Cardiac septum (tissue), 1 donor: Measurements from ENCODE around the gene SF3B2. TPM values are rescaled to one million over a fixed set of nuclear protein-coding genes. Genes with fewer than 3 reads are reported as not detected.
"Not testable (repeated sequence)": the region's sequence is repeated elsewhere in the genome, so short reads cannot be mapped to it uniquely, and the experiment has no call there.

Experiments
- DNase-seq: peaks from one replicate; pipeline ENCODE4 v3.0.0-alpha.2; 2020; ENCODE audit warnings: low spot score
- intact Hi-C: fragments of 100-400 bp; cut with DNase I; formaldehyde crosslinking; loops from one replicate; pipeline ENCODE4 v1.14.0; 2022
- total RNA-seq: library from RNA; stranded (reverse); fragmentation: NEBNext Ultra II Directional; extraction: Animal tissue kit (Norgen Biotek cat#: 25700); gene quantifications from one replicate; pipeline ENCODE4 v1.2.1, GENCODE V29; 2021
- donor health status: DM: no; HTN: no; CAD: no.

SF3B2 gene
- total RNA-seq, 1 donor from 2014 or later: 85.8 TPM

DNA sequence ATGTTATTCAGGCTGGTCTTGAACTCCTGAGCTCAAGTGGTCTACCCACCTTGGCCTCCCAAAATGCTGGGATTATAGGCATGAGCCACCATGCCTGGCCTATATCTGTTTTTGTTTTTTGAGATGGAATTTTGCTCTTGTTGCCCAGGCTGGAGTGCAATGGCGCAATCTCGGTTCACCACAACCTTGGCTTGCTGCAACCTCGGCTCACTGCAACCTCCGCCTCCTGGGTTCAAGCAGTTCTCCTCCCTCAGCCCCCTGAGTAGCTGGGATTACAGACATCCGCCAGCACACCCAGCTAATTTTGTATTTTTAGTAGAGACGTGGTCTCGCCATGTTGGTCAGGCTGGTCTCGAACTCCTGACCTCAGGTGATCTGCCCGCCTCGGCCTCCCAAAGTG lies 47.6 kb downstream of the SF3B2 start:
- intact Hi-C loops, DNase-seq: not testable (repeated sequence)

DNA sequence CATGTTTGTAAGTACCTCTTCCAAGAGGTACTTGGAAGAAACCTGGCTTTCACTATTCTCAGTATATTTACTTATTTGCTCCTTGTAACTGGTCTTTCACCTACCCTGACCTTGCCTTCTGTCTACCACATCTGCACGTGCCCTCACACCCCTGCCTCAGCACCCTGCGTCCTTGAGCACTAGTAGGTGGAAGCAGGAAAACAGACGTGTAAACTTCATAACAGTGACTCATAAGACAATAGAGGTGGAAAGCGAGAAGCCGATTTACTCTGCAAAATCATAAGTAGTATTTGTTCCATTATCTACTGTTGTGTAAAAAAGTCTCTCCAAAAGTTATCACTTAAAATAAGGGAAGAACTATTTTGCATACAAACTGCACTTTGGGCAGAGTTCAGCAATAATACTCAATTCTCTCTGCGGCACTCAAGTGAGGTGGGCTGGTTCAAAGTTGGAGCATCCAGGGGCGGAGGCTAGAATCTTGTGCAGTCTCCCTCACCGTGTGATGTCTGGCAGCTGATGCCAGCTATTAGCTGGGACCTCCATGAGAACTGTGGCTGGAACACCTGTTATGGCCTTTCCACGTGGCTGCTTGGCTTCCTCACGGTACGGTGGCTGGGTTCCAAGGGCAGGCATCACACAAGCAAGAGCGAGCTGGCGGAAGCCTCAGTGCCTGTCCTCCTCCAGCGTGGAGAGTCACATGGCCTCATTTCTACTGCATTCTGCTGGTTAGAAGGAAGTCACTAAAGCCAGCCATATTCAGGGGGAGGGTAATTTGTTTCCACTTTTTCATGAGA lies 48.3 kb downstream of the SF3B2 start:
- intact Hi-C loops: no loop called here
- peak; percentile 89 for DNase-seq

DNA sequence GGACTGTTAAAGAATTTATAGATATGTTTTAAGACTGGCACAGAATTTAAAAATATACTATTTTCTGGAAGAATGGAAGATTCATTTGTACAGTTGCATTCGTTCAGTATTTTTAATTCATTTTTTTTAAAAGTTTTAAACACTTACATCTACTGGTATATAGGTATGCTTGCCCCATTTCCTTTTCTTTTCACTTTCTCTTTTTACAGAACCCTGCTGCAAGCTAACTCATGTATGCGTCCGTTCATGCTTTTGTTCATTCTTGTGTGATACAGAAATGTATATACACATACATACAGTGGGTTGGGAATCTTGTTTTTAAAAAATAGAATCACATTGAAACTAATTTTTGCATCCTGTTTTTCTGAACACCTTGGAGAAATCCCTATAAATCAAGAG lies 48.9 kb downstream of the SF3B2 start:
- intact Hi-C loops: no loop called here

DNA sequence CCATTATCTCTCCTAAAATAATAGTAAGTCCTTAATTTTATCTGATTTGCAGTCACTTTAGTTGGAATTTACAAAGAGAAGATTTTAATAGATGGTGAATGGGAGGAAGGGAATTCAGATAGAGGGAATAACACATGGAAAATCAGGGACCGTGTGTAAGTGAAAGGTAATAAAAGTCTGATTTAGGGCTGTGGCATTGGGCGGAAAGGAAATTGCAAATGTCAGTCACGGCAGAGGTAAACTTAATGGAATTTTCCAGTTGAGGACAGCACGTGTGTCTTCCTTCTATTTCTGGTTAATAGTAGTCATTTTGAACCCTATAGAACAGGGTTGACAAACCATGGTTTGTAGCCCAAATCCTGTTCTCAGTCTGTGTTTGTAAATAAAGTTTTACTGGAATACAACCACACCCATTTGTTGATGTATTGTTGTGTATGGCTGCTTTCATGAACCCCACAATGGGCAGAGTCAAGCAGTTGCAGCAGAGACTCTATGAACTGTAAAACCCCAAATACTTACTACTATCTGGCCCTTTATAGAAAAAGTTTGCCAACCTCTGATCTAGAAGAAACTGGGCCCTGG lies 52.0 kb downstream of the SF3B2 start:
- DNase-seq: no peak
- intact Hi-C loops: no loop called here

More for the DNA sequence above, 48.9 kb downstream of the SF3B2 start:
- no peak for DNase-seq

DNA sequence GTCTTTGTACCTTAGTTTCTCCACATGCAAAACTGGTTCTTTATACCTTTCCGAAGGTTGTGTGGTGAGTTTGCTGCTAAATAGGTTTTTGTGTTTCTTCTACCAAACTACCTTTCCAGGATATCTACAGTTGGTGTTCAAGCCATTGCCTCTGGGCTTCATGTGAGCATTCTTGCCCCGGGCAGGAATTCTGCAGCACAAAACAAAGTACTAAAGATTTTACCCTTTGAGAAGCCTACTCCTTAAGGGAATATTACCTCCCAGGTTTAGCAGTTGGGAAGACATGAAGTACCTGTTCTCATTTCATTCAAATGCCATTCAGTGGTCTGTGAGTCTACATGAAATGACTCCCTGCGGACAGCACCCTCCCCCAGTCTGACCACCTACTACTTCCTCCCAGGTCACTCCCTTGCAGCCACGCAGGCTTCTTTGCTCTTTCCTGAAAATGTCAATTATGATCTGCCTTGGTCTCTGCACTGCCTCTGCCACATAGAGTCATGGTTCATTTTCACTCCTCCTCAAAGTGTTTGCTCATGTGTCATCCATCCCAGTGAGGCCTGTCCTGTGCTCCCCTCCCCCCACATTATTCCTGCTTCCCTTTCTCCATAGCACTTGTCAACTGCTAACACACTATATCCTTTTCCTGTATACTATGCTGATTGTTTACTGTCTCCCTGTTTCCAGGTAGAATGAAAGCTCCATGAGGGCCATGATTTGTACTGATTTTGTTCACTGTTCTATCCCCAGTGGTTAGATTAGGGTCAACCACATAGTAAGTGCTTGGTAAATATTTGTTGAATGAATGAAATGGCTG lies 54.8 kb downstream of the SF3B2 start:
- intact Hi-C loops: no loop called here

DNA sequence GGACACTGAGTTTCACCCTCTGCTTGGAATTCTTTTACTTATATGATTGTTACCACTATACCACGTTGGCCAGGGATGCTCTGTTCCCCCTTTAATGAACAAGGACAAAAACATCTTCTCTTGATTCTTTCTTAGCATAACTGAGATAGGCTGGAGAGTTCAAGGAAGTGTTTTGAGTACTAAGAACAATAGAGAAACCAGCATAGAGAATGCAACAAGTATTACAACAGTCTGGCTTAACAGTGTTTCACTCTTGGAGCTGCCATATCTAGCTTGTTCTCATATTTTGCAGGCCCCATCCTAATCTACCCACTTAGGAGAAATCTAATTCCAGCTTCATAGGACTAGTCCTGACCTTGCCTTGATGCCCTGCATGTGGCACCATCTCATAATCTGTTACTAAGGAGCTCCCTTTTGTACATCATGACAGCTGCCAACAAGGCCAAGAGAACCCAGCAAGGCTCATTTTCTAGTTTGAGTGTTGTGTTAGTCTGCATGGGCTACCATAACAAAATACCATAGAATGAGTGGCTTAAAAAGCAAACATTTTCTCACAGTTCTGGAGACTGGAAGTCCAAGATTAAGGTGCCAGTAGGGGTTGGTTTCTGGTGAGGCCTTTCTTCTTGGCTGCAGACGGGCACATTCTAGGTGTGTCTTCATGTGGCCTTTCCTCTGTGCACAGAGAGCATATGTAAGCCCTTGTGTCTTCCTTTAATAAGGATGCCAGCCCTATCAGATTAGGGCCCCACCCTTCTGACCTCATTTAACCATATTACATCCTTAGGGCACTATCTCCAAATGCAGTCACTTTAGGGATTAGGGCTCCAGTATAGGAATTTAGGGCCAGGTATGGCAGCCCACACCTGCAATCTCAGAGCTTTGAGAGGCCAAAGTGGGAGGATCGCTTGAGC lies 55.7 kb downstream of the SF3B2 start:
- no peak for DNase-seq
- intact Hi-C loops: no loop called here

More for the DNA sequence above, 54.8 kb downstream of the SF3B2 start:
- no peak for DNase-seq

DNA sequence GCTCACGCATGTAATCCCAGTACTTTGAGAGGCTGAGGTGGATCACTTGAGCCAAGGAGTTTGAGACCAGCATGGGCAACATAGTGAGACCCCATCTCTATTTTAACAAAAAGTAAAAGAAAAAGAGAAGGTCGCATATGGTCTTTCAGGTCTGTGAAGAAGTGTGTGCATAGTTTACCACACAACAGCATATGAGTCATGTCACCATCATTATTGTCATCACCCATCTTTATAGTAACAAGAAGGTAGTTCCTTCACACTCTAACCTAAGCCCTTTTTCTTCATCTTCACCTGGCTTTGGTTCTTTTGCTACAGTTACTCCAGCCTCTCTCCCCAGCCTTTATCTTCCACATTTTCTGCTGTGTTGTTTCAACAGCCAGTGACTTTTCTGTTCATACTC lies 57.1 kb downstream of the SF3B2 start:
- intact Hi-C loops: no loop called here
- no peak for DNase-seq

DNA sequence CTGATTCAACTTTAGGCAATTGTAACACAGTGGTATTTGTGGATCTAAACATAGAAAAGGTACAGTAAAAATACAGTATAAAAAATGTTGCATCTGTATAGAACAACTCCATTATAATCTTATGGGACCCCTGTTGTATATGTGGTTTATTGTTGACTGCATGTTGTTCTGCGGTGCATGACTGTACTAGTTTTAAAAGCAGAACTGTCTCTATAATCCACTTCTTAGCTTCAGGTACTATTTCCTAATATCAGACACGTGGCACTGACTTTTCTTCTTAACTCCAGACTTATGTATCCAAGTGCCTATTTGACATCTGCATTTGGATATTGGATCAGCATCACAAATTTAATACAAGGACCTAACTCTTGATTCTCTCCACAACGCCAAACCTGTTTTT lies 59.0 kb downstream of the SF3B2 start:
- DNase-seq: no peak
- intact Hi-C loops: no loop called here

DNA sequence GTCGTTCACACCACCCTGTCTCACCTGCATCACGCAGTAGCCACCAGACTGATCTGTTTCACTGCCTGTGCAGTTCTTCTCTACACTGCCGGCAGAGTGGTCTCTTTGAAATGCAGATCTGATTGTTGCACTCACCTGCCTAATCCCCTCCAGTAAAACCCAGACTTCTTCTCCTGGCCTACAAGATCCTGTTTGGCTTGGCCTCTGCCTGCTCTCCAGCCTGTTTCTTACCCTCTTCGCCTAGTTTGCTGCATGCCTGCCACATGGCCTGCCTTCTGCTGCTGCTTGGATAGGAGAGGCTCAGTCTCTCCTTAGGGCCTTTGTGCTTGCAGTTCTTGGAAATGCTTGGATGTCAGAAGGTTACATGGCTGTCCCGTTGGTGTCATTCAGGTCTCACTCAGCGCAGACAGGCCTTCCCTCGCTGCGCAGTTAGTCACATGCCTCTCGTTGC lies 59.9 kb downstream of the SF3B2 start:
- intact Hi-C loops: no loop called here

DNA sequence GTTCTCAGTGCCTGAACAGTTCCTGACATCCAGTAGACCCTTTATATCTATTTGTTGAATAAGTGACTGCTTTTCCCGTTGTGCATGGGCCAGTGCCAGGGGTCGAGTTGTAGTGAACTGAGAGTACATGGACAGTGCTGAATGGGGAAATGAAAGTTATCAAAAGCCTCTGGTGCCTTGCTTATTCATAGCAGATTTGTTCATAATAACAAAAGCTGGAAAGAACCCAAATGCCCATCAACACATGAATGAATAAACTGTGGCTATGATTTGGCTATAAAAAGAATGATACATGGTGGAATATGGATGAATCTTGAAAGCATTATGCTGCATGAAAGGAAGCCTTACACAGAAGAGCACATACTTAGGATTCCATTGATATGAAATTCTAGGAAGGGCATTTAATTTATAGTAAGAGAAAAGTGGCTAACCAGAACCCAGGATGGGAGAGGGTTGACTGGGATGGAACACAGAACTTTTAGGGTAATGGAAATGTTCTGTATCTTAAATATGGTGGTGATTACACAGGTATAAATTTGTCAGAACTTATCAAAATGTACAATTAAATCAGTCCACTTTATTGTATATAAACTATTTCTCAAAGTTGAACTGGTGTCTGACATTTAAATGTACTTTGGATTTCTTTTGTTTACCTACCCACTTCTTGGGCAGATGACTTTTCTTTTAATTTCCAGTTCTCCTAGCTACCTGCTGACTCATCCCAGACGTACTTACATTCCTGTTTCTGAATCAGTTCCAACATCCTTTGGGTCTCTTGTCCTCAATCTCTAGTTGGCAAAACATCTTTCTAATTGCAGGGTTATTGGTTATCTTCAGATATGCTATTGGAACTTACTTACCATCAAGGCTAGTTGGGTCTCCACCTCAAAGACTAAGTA lies 60.7 kb downstream of the SF3B2 start:
- no peak for DNase-seq
- intact Hi-C loops: no loop called here

More for the DNA sequence above, 59.9 kb downstream of the SF3B2 start:
- no peak for DNase-seq

DNA sequence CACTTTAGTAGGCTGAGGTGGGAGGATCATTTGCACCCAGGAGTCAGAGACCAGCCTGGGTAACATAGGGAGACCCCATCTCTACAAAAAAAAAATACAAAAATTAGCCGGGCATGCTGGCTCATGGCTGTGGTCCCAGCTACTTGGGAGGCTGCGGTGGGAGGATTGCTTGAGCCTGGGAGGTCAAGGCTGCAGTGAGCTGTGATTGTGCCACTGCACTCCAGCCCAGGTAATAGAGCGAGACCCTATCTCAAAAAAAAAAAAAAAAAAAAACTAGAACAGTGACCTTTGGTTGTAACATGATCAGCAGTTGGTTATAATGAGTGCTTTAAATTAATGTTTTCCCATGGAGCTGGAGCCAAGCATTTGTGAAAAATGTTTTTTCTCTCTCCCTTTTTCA lies 62.8 kb downstream of the SF3B2 start:
- intact Hi-C loops: loop anchor here (5.0 kb wide), 1 partner anchor 38 kb away; no protein-coding TSS in a partner anchor
- not testable (repeated sequence) for DNase-seq

DNA sequence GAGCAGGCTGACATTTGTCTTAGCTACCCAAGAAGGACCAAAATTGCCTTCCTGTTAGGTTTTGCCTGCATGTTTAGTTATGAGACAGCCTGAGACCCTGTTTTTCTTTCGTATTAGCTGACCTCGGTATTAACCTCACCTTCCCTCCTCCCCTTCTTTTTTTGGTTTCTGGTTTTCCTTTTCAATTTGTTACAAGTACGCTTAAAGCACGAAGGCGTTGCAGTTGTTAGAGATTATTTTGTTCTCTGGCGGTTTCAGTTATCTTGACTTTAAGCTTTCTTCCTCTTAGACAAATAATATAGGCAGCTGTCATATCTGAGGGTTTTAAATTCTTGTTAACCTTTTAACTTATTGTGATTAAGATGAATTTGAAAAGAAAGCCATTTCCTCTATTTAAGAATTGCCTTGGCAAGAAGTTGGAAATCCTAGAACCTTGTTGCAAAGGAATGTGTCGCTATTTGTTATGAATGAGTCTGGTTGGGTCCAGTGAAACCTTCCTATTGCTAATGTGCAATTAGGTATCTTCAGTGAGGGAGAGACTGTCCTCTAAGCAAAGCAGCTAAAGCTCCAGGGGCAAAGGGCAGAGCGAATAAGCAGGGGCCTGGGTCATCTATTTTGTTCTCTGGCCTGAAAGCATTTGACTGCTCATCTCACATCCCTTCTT lies 63.6 kb downstream of the SF3B2 start:
- DNase-seq: no peak
- intact Hi-C loops: loop anchor here (5.0 kb wide), 1 partner anchor 38 kb away; no protein-coding TSS in a partner anchor

DNA sequence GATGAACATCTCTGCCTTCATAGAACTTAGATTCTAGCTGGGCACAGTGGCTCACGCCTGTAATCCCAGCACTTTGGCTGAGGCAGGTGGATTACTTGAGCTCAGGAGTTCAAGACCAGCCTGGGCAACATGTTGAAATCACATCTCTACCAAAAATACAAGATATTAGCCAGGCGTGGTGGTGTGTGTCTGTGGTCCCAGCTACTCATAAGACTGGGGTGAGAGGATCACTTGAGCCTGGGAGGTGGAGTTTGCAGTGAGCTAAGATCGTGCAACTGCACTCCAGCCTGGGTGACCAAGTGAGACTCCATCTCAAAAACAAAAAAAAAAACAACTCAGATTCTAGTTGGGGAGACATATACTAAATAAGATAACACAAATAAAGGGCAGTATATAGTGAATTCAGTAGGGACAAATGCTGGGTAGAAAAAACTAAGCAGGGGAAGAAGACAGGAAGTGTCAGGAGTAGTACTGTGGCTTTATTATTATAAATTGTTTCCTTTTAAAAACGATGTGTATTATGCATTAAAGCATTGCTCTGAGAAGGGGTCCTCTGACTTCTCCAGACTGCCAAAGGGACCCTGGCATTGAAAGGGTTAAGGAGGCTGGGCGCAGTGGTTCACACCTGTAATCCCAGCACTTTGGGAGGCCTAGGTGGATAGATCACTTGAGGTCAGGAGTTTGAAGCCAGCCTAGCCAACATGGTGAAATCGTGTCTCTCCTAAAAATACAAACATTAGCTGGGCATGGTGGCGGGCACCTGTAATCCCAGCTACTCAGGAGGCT lies 64.6 kb downstream of the SF3B2 start:
- intact Hi-C loops: loop anchor here (5.0 kb wide), 1 partner anchor 39 kb away; no protein-coding TSS in a partner anchor
- no peak for DNase-seq

DNA sequence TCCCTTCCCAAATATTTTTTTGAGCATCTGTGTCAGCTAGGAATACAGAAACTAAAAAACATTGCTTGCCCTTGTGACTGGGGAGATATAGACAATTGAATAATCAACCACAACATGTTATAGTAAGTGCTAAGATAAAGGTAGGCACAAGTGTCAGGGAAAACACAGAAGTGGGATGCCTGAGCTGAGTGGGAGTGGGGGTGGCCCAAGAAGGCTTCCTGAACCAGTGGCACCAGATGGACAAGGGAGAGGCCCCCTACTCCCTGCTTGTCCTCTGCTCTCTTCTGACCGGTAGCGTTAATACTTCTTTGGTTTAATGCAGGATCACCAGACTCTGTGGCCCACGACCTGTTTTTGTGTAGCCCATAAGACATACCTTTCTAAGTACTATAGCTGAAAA lies 66.7 kb downstream of the SF3B2 start:
- DNase-seq: no peak
- intact Hi-C loops: loop anchor here (5.0 kb wide), 1 partner anchor 42 kb away; no protein-coding TSS in a partner anchor
